Measurements from ENCODE around the gene JSRP1. TPM values are rescaled to one million over a fixed set of nuclear protein-coding genes. Genes with fewer than 3 reads are reported as not detected.

JSRP1 gene
- 12.8 TPM for total RNA-seq

GRCh38 chr19:2255982-2256685 is at the start of gene JSRP1:
JSRP1 (minus strand) TSS chr19:2256417; CDS start chr19:2255314, 1,103 bp downstream.

GRCh38 chr19:2282062-2282861 is 26.0 kb upstream of the JSRP1 start, which contains the start of gene PEAK3:
PEAK3 (minus strand) TSS chr19:2282175; CDS start chr19:2280931, 1,244 bp downstream.

DNA sequence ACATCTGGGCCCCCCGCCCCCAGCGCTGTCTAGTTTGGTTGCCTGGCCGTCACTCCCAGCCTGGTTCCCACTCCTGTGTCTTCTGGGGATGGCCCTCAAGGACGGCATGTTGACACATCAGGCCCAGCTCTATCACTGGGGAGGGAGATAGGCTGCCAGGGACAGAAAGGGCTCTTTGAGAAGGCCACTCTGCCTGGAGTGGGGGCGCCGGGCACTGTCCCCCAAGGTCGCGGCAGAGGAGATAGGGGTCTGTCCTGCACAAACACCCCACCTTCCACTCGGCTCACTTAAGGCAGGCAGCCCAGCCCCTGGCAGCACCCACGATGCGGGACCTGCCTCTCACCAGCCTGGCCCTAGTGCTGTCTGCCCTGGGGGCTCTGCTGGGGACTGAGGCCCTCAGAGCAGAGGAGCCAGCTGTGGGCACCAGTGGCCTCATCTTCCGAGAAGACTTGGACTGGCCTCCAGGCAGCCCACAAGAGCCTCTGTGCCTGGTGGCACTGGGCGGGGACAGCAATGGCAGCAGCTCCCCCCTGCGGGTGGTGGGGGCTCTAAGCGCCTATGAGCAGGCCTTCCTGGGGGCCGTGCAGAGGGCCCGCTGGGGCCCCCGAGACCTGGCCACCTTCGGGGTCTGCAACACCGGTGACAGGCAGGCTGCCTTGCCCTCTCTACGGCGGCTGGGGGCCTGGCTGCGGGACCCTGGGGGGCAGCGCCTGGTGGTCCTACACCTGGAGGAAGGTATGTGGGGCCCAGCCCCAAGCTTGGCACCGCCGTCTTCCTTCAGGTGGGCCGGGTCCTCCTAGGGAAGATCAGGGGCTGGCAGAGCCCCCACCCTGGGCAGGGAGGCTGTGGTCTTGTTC is 7.0 kb downstream of the JSRP1 start, which contains the start of gene AMH:
Gene AMH (plus strand): TSS at position 314 of the 857 bp plus-strand sequence. CDS start 10 bp downstream, at position 324.

GRCh38 chr19:2236314-2237050 is 19.7 kb downstream of the JSRP1 start, which contains the start of the genes PLEKHJ1 and SF3A2:
PLEKHJ1 (minus strand) TSS chr19:2236329; CDS start chr19:2236248, 81 bp downstream.
SF3A2 (plus strand) TSS chr19:2236824; CDS start chr19:2243419, 6,595 bp downstream.

Small RNAs within 50 kb of the gene (small RNA-seq; reads per million reads assigned to genes)
- gene MIR1227 (ENCODE audit: low replicate concordance) = not detected

Other genes with a start within 250 kb of the JSRP1 start
- 90.8 TPM for gene BTBD2, start 240.7 kb downstream of the JSRP1 start, total RNA-seq
- gene MKNK2, start 205.2 kb downstream of the JSRP1 start, total RNA-seq = 95.7 TPM
- gene MOB3A, start 160.1 kb downstream of the JSRP1 start, total RNA-seq = 30.0 TPM
- gene IZUMO4, start 159.5 kb downstream of the JSRP1 start, total RNA-seq = 8.6 TPM
- 88.5 TPM for gene AP3D1, start 104.9 kb downstream of the JSRP1 start, total RNA-seq
- 22.6 TPM for gene DOT1L, start 92.5 kb downstream of the JSRP1 start, total RNA-seq
- 85.9 TPM for gene PLEKHJ1, start 20.1 kb downstream of the JSRP1 start, total RNA-seq
- 89.5 TPM for gene SF3A2, start 19.6 kb downstream of the JSRP1 start, total RNA-seq
- 1.3 TPM for gene AMH, start 7.1 kb downstream of the JSRP1 start, total RNA-seq
- gene PEAK3, start 25.8 kb upstream of the JSRP1 start, total RNA-seq = 0.47 TPM
- not detected for gene LINGO3, start 51.7 kb upstream of the JSRP1 start, total RNA-seq
- gene LSM7, start 72.2 kb upstream of the JSRP1 start, total RNA-seq = 132 TPM
- 59.1 TPM for gene SPPL2B, start 72.3 kb upstream of the JSRP1 start, total RNA-seq
- 0.23 TPM for gene TMPRSS9, start 103.8 kb upstream of the JSRP1 start, total RNA-seq
- gene TIMM13, start 171.2 kb upstream of the JSRP1 start, total RNA-seq = 42.6 TPM
- gene LMNB2, start 200.5 kb upstream of the JSRP1 start, total RNA-seq = 48.4 TPM
- 73.0 TPM for gene GADD45B, start 219.7 kb upstream of the JSRP1 start, total RNA-seq

Data from metanephros (tissue), 2 donors.